Measurements from ENCODE around the gene ACAA2.

ACAA2 gene

GRCh38 chr18:49734836-49735235, 78.5 kb downstream of the ACAA2 start:
- Histone ChIP-seq H3K36me3 (ENCODE audit: control insufficient read depth, insufficient read depth, low read length) (no peaks in the 10 kb centered on the region), H3K4me3 (ENCODE audit: low read depth, low read length) (no peak overlapping the region), H3K27ac (ENCODE audit: low read depth, low read length) (no peak overlapping the region), H3K4me1 (ENCODE audit: control insufficient read depth, insufficient read depth, low read length) (peaks cover 10% of the 10 kb centered on the region), H3K9me3 (ENCODE audit: control insufficient read depth, insufficient read depth, low read length) (no peaks in the 10 kb centered on the region), H3K27me3 (ENCODE audit: control insufficient read depth, insufficient read depth, low read length) (no peaks in the 10 kb centered on the region), H3K9ac (ENCODE audit: low read depth, low read length) (no peak overlapping the region)

- H3K4me1 ChIP-seq (ENCODE audit: control insufficient read depth, insufficient read depth, low read length): peaks cover 10% of the 10 kb centered on the region
- H3K4me3 ChIP-seq (ENCODE audit: low read depth, low read length): no peak overlapping the region
- no peaks in the 10 kb centered on the region for H3K36me3 ChIP-seq (ENCODE audit: control insufficient read depth, insufficient read depth, low read length)
- H3K27me3 ChIP-seq (ENCODE audit: control insufficient read depth, insufficient read depth, low read length): no peaks in the 10 kb centered on the region
- H3K9ac ChIP-seq (ENCODE audit: low read depth, low read length): no peak overlapping the region
- no peak overlapping the region for H3K27ac ChIP-seq (ENCODE audit: low read depth, low read length)
- H3K9me3 ChIP-seq (ENCODE audit: control insufficient read depth, insufficient read depth, low read length): no peaks in the 10 kb centered on the region
Measured at GRCh38 chr18:49733896-49734585, 79.3 kb downstream of the ACAA2 start.

GRCh38 chr18:49733321-49733720, 80.0 kb downstream of the ACAA2 start:
- H3K4me1 ChIP-seq (ENCODE audit: control insufficient read depth, insufficient read depth, low read length): peaks cover 10% of the 10 kb centered on the region
- H3K27ac ChIP-seq (ENCODE audit: low read depth, low read length): no peak overlapping the region
- H3K27me3 ChIP-seq (ENCODE audit: control insufficient read depth, insufficient read depth, low read length): no peaks in the 10 kb centered on the region
- H3K9me3 ChIP-seq (ENCODE audit: control insufficient read depth, insufficient read depth, low read length): no peaks in the 10 kb centered on the region
- no peaks in the 10 kb centered on the region for H3K36me3 ChIP-seq (ENCODE audit: control insufficient read depth, insufficient read depth, low read length)
- H3K9ac ChIP-seq (ENCODE audit: low read depth, low read length): no peak overlapping the region
- no peak overlapping the region for H3K4me3 ChIP-seq (ENCODE audit: low read depth, low read length)
